ENCODE results near the gene ABI1. TPM values are rescaled to one million over a fixed set of nuclear protein-coding genes. Genes with fewer than 3 reads are reported as not detected.

Gene ABI1
- total RNA-seq, 1 donor from 2014 or later, result 67.5 TPM

- no peaks in the 10 kb centered on the region for H3K9me3 Mint-ChIP-seq (ENCODE audit: unreplicated experiment)
- DNase-seq (ENCODE audit: low spot score), result no peak
- no peak overlapping the region for H3K4me3 Mint-ChIP-seq (ENCODE audit: unreplicated experiment)
- no peaks in the 10 kb centered on the region for H3K4me1 Mint-ChIP-seq (ENCODE audit: unreplicated experiment)
- no peak overlapping the region for H3K27ac Mint-ChIP-seq (ENCODE audit: unreplicated experiment)
- no peaks in the 10 kb centered on the region for H3K27me3 Mint-ChIP-seq (ENCODE audit: unreplicated experiment)
- H3K36me3 Mint-ChIP-seq (ENCODE audit: low read depth, unreplicated experiment), result peaks cover 14% of the 10 kb centered on the region
- no peak for TF ChIP-seq CTCF (IDR thresholded peaks at IDR 0.05; ENCODE audit: unreplicated experiment)
Measured at GRCh38 chr10:26730552-26730951, 130.2 kb downstream of the ABI1 start.

GRCh38 chr10:26729395-26729794, 131.4 kb downstream of the ABI1 start:
- no peak overlapping the region for H3K27ac Mint-ChIP-seq (ENCODE audit: unreplicated experiment)
- H3K4me3 Mint-ChIP-seq (ENCODE audit: unreplicated experiment), result no peak overlapping the region
- no peaks in the 10 kb centered on the region for H3K27me3 Mint-ChIP-seq (ENCODE audit: unreplicated experiment)
- H3K4me1 Mint-ChIP-seq (ENCODE audit: unreplicated experiment), result no peaks in the 10 kb centered on the region
- no peak for TF ChIP-seq CTCF (IDR thresholded peaks at IDR 0.05; ENCODE audit: unreplicated experiment)
- DNase-seq (ENCODE audit: low spot score), result no peak
- peaks cover 14% of the 10 kb centered on the region for H3K36me3 Mint-ChIP-seq (ENCODE audit: low read depth, unreplicated experiment)
- H3K9me3 Mint-ChIP-seq (ENCODE audit: unreplicated experiment), result no peaks in the 10 kb centered on the region

- no peaks in the 10 kb centered on the region for H3K27me3 Mint-ChIP-seq (ENCODE audit: unreplicated experiment)
- no peak for DNase-seq (ENCODE audit: low spot score)
- H3K4me1 Mint-ChIP-seq (ENCODE audit: unreplicated experiment), result no peaks in the 10 kb centered on the region
- H3K36me3 Mint-ChIP-seq (ENCODE audit: low read depth, unreplicated experiment), result peaks cover 14% of the 10 kb centered on the region
- no peak overlapping the region for H3K4me3 Mint-ChIP-seq (ENCODE audit: unreplicated experiment)
- no peak for TF ChIP-seq CTCF (IDR thresholded peaks at IDR 0.05; ENCODE audit: unreplicated experiment)
- H3K9me3 Mint-ChIP-seq (ENCODE audit: unreplicated experiment), result no peaks in the 10 kb centered on the region
- H3K27ac Mint-ChIP-seq (ENCODE audit: unreplicated experiment), result no peak overlapping the region
Measured at GRCh38 chr10:26728957-26729356, 131.8 kb downstream of the ABI1 start.

- Mint-ChIP-seq H3K4me1 (ENCODE audit: unreplicated experiment) (no peaks in the 10 kb centered on the region), H3K36me3 (ENCODE audit: low read depth, unreplicated experiment) (peaks cover 9% of the 10 kb centered on the region), H3K9me3 (ENCODE audit: unreplicated experiment) (no peaks in the 10 kb centered on the region), H3K4me3 (ENCODE audit: unreplicated experiment) (no peak overlapping the region), H3K27ac (ENCODE audit: unreplicated experiment) (no peak overlapping the region), H3K27me3 (ENCODE audit: unreplicated experiment) (no peaks in the 10 kb centered on the region)
- TF ChIP-seq CTCF (IDR thresholded peaks at IDR 0.05; ENCODE audit: unreplicated experiment), result no peak
- DNase-seq (ENCODE audit: low spot score), result no peak
Measured at GRCh38 chr10:26727005-26727404, 133.8 kb downstream of the ABI1 start.

DNA sequence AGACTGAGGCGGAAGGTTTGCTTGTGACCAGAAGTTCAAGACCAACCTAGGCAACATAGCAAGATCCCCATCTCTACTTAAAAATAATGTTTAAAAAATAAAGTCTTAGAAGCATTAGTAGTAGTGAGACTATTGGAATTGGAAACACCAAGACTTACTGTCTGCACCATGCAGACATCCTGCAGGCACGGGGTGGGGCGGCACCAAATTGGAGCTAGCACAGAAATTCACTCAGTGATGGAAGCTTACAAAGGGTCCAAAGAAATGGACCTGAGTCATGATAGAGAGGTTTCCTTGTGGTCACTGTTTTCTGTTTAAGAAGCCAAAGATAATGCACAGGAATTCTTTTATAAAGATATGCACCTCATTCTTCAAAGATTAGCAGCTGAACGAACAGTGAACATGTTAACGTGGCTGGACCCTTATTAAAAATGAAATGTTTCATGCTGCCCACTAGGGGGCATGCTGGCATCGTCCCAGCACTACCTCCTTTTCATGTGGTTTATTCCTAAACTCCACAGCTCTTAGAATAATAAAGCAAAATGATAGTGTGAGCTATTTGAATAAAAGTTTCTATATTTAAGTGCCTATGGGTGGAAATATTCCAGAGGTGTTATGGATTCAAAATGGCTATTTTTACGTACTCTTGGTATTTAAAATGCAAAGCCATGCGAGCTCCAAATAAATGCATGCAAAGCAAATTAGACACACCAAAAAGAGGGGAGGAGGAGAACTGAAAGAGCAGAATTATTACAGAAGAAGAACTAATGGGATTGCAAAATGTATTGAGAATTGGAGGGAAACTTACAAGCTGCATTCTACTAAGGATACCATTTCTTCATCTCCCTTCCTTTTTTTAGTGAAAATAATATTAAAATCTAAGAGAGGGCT, 134.7 kb downstream of the ABI1 start:
- H3K36me3 Mint-ChIP-seq (ENCODE audit: low read depth, unreplicated experiment), result peaks cover 9% of the 10 kb centered on the region

More for the DNA sequence above, 134.7 kb downstream of the ABI1 start:
- no peaks in the 10 kb centered on the region for H3K9me3 Mint-ChIP-seq (ENCODE audit: unreplicated experiment)
- peak; percentile 91 for TF ChIP-seq CTCF (IDR thresholded peaks at IDR 0.05; ENCODE audit: unreplicated experiment)
- peak; percentile 42 for DNase-seq (ENCODE audit: low spot score)
- H3K4me1 Mint-ChIP-seq (ENCODE audit: unreplicated experiment), result no peaks in the 10 kb centered on the region
- no peak overlapping the region for H3K27ac Mint-ChIP-seq (ENCODE audit: unreplicated experiment)
- H3K27me3 Mint-ChIP-seq (ENCODE audit: unreplicated experiment), result no peaks in the 10 kb centered on the region
- H3K4me3 Mint-ChIP-seq (ENCODE audit: unreplicated experiment), result no peak overlapping the region
